HG03575 (cell line): ENCODE results near the gene ENO1.
"Not testable (repeated sequence)": the region's sequence is repeated elsewhere in the genome, so short reads cannot be mapped to it uniquely, and the experiment has no call there.

Experiments used
- ATAC-seq: cut with Tn5 transposase; IDR thresholded peaks from one replicate; pipeline ENCODE4 v1.9.1; 2021; ENCODE audit not compliant: unreplicated experiment, insufficient number of reproducible peaks, low FRiP score; ENCODE audit errors: extremely low read depth

Gene ENO1

DNA sequence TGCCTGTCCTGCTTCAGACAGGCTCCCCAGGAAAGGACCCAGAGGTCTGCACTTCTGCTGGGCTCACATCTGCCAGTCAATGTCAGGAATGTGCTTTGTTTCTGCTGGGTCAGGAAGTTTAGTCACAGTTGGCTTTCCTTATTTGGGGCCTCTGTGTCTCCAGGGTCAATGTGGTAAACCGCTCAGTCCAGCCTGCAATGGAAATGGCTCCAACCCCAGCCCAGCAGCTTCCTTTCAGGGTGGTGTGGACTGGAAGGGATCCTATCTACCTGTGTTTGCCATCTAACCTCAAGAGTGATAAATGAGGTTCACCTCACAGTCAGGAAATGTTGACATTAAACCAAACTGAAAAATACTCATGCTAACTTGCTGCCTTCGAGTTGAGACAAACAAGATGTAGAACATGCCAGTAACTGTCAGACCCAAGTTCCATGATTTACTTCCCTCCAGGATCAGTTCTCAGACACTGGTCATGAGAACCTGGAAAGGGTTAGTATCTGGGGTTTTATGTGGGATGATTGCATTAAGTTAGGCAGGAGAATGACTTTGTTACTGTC lies 20.3 kb downstream of the ENO1 start:
- ATAC-seq, result no peak

DNA sequence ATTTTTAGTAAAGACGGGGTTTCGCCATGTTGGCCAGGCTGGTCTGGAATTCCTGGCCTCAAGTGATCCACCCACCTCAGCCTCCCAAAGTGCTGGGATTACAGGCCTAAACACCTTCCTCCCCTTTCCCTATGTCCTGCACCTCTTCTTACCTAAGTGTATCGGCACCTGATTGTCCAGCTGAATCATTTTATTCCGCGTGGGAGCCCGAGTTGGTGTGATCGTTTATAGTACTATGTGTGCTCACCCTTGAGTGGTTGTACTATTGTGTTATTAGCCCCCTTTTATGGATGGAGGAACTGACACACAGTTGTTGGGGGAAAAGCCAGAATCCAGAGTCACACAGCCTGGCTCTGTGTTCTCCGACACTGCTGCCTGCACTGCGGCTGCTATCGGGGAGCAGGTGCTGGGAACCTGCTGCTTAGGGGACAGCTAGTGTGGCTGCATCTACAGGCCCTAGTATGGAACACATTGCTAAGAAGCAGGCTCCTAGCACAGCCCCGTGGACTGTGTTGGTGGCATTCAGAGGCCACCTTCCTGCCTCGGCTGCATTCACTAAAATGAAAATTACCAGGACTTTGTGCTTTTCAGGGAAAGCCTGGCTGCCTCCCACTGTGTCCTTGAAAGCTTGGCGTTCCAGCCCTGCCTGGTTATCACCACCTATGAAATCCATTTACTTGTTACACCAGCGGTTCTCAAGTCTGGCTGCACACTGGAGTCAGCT lies 21.6 kb downstream of the ENO1 start:
- no peak for ATAC-seq

DNA sequence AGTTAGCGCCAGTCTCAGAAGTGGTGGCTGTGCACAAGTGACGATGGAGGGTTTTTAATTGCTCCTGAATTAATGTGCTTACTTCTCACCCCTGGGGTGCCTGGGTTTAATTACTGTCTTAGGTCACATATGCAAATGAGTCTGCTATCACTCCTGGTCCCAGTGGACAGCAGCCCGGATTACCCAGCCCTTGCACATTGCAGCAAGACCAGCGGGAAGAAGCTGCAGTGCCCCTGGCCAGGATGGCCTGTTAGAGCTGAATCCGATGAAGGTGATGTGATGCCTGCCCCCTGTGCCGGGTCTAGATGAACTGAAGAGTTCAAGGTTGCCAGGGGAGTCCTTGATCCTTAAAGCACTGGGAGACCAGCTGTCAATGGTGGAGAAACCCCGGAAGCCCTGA lies 24.2 kb downstream of the ENO1 start:
- no peak for ATAC-seq

DNA sequence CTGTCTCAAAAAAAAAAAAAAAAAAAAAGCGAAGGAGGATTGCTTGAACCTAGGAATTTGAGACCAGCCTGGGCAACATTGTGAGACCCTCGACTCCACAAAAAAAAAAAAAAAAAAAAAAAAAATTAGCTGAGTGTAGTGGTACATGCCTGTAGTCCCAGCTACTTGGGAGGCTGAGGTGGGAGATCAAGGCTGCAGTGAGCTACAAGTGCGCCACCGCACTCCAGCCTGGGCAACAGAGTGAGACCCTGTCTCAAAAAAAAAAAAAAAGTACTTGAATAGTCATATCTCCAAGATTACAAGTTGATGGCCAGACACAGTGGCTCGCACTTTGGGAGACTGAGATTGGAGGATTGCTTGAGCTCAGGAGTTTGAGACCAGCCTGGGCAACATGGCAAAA lies 27.4 kb downstream of the ENO1 start:
- no peak for ATAC-seq

DNA sequence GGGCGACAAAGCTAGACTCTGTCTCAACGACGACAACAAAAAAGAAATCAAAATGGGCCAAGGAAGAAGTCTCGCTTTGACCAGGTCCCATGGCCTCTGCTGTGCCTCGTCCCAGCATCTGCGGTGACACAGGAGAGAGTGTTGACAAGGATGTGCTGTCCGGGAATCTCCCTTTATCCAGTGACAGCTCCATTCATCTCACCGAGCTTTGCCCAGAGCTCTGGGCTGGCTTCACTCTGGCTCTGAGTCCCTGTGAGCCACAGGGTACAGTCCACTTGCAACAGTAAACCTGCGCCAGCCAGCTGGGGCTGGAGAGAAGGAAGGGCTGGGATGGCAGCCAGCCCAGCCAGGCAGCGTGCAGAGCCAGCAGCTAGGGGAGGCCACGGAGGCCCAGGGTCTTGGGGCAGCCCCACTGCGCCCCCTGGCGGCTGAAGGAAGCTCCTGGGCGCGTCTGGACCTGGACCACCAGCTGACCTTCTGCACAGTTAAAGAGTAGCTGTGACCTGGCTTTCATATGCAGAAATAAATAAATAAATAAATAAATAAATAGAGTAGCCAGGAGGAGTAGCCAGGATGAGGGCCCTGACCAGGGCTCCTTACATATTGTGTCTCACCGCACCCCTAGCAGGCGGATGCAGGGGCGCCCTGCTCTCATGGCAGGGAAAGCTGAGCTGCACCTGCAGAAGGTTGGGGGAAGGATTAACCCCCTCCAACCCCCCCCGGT lies 29.7 kb downstream of the ENO1 start:
- ATAC-seq, result no peak

DNA sequence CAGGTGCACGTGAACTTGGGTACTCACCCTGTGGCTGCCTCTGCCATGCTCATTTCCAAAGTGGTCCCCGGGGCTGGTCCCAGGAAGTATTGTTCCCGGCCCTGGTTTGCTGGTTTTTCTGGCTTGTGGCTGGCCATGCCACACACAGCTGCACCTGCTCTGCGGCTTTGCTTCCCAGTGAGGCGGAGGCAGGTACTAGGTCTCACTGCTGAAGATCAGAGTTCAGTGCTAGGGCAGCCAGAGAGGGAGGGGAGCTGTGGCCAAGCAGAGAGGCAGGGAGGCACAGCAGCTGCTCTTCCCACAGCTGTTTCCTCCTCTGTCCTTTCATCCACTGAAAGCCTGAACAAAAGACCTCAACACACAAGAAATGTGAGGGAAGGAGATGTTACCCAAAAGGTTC lies 30.5 kb downstream of the ENO1 start:
- ATAC-seq, result no peak

DNA sequence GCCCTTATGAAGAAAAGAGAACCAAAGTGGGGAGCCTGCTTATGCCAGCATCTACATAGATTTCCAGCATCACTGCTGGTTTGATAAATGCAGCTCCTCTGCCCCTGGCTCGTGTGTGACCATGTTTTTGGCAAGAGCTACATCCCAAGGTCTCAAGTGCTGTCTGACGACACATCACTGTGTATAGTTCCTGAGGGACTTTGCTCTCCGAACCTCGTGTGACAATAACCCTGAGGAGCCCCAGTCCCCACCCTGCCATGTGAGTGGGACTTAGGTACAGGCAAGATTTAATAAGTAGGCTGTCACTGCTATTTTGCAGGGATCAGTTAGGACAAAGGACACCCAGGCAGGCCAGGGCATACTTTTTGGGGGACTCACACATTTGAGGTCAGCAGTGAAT lies 32.2 kb downstream of the ENO1 start:
- ATAC-seq, result no peak

DNA sequence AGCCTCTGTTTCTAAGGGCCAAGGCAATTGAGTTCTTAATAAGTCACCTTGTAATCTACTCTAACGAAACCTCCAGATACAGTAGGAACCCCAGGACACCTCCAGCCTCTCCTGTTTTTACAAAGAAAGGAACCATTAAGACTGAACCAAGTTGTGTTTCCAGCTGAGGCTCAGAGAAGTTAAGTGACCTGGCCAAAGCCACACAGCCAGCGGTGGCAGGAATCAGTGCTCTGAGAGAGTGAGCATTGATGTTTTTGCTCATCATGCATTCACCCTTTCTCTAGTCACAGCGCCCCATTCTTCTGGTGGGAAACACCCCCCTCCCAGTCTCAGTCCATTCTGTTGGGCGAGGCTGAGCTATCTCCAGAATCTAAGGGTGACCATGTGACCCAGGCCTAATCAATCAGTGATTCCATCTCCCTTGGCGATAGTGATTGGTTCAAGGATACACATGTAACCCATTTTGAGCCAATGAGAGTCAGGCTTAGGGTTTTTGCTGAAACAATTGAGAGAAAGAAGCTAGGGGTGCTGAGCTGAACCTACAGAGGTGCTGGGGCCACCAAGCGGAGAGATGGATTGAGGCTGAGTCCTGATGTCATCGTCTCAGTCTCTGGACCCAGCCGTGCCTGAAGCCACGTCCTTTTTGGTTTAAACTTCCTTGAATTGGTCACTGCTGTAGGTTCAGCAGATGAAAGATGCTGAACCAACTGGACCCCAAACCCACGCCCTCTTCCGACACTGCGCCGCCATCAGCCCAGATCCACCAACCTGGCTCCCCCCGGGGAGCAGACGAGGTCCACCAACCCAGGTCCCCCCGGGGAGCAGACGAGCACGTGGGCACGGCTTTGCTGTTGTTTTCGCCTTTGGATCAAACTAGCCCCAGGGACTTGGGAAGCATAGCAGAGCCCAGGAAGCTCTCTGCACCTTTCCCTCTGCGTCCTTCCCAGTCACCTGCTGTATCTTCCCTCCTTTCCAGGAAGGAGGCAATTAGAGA lies 33.1 kb downstream of the ENO1 start:
- no peak for ATAC-seq

DNA sequence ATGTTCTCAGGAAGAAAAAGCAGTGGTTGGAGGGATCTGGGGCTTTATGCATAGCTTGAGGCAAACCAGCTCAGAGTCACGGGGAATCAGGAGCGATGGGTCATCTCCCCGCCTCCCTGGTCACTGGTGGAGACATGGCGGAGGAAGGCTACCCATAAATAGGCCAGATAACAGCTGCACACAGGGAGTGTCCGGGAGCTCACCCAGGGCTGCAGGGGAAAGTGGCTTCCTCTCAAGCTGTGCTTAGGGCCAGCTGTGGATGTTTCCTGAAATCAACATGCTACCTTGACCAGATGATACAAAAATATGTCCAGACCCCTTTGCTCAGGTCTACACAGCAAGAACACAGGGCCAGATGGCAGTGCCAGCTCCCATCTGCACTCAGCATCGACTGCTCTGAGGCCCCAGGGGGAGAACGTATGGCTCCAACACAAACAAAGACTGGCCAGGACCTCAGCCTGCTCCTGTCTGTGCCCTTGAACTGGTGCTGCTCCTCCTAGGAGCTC lies 33.9 kb downstream of the ENO1 start:
- ATAC-seq, result no peak

DNA sequence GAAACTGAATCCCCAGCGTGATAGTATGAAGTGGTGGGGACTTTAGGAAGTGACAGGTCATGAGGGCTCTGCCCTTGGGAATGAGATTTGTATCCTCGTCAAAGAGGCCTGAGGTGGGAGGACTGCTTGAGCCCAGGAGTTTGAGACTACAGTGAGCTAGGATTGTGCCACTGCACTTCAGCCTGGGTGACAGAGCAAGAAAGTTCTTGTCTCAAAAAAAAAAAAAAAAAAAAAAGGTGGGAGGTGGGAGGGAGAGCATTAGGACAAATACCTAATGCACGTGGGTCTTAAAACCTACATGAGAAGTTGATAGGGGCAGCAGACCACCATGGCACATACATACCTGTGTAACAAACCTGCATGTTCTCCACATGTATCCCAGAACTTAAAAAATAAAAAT lies 37.1 kb downstream of the ENO1 start:
- ATAC-seq, result no peak

DNA sequence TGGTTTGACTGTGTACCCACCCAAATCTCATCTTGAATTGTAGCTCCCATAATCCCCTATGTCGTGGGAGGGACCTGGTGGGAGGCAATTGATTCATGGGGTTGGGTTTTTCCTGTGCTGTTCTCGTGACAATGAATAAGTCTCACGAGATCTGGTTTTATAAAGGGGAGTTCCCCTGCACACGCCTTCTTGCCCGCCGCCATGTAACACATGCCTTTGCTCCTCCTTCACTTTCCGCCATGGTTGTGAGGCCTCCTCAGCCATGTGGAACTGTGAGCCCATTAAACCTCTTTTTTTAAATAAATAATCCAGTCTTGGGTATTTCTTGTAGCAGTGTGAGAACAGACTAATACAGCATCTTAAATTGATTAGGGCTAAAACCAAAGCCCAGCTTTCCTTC lies 38.5 kb downstream of the ENO1 start:
- ATAC-seq, result no peak

DNA sequence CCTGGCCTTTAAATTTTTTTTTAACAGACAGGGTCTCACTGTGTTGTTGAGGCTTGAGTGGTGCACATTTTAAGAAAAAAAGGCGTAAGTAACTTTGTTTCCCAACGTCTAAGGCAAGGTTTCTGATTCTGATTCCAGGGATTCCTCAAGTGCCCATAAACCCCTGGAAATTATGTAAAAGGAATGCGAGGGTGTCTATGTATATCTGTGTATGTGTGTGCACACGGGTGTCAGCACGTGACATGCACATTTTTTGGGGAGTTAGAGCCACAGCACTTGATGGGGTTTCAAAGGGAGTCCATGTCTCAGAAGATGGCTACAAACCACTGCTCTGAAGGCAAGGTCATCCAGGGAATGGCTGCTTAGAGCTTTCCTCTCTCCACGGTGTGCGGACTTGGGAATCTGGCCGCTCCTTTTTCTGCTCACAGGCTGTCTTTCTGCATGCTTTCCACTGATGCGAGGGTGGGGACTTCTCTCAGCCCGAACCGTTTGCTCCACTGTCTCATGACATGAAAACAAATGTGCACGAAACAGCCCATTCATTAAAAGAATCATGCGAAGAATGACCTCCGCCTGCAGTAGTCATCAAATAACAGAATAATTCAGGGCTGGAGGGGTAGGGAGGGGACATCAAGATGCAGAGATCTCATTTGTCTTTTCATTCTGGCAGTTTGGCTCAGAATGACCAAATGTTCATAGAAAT lies 42.4 kb downstream of the ENO1 start:
- no peak for ATAC-seq

DNA sequence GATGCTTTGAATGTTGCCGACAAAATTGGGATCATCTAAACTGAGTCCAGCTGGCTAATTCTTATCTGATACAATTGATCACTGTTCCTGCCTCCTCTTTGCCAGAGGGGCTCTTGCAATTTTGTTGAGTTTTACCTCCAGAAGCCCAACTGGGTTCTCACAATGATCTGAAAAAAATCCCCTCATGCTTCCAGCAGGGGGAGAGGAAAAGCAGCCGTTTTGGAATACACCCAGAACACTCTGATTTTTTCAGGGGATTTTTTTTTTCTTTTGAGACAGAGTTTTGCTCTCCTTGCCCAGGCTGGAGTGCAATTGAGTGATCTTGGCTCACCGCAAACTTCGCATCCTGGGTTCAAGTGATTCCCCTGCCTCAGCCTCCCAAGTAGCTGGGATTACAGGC lies 47.1 kb downstream of the ENO1 start:
- ATAC-seq, result no peak

DNA sequence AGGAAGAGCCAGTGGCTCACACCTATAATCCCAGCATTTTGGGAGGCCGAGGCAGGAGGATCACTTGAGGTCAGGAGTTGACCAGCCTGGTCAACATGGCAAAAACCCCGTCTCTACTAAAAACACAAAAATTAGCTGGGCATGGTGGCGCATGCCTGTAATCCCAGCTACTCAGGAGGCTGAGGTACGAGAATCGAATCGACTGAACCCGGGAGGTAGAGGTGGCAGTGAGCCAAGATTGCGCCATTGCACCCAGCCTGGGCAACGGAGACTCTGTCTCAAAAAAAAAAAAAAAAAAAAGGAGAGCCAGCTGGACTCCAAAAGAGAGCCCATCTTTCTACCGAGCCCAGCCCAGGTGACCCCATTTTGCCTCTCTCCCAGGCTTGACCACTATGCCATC lies 47.8 kb downstream of the ENO1 start:
- not testable (repeated sequence) for ATAC-seq

DNA sequence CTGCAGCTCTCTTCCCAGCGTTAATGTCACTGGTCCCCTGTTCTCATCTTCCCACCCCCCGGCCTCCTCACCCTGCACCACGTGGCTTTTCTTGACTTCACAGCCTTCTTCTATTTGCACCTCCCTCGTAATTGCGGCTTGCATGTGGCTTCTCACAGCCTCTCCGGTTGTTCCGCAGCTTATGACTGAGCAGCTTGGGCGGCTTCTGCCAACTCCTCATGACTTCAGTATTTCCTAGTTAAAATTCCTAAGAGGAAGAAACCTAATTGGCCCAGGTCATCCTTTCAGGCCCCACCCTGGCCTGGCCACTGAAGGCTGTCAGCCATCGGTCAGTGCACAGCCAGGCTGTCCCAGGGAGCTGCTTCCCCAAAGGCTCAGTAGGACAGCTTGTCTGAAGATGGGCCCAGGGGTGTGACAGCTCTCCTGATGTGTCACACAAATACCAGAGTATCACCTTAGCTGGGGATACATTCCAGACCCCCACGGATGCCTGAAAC lies 52.5 kb downstream of the ENO1 start:
- ATAC-seq, result no peak

DNA sequence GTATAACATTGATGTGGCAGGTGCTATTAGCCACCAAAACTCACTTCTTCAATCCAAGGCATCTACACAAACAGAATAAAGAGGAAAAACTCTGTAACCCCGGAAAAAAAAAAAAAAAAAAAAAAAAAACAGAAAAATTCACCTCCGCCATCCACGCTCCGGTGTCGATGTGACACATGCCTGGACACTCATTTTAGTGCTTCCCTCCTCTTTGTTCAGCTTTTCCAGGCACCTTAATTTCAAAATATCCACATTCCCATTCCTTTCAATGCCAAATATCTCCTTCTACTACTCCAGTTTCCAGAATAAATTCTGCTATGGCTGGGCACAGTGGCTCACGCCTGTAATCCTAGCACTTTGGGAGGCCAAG lies 55.2 kb downstream of the ENO1 start:
- ATAC-seq, result no peak

DNA sequence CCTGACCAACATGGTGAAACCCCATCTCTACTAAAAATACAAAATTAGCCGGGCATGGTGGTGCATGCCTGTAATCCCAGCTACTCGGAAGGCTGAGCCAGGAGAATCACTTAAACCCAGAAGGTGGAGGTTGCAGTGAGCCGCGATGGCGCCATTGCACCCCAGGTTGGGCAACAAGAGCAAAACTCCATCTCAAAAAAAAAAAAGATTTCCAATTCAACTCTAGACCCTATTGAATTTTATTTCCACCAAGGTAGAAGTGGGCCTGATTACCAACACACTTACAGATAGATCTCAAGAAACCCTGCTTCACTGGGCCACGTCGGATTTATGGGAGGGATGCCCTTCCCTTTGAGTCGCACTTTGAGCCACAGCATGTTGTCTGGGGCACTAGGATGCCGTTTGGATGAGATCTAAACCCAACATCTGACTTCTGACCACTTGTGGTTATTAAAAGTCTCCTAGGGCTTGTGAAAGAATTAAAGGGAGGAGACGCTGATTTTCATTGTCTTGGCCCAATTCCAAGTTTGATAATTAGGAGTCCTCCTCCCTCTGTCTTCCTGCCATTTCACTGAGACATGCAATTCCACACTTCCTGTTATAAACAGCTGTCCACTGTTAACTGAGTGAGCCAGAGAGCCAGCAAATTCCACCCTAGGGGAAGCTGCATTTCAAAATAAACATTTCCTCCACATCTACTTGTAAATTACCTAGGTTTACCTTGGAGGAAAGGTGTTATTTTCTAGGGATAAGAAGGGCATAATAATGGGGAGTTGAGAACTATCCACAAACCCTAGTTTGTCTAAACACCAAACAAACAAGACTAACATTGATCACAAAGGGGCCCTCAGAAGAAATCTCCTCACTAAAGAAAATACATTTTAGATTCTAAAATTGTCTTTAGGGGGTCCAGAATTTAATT lies 55.9 kb downstream of the ENO1 start:
- no peak for ATAC-seq

DNA sequence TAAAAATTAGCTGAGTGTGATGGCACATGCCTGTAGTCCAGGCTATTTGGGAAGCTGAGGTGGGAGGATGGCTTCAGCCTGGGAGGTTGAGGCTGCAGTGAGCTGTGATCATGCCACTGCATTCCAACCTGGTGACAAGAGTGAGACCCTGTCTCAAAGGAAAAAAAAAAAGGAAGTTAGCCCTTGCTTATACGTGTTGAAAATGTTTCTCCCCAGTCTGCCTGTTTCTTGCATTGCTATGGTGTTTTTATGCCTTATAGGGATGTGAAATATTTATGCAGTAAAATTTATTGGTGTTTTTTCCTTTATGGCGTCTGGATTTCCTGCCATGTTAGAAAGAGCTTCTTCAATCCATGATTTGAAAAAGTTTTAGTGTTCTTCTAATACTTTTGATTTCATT lies 57.4 kb downstream of the ENO1 start:
- no peak for ATAC-seq
